Measurements from ENCODE around the gene FXYD5.

The FXYD5 gene

DNA sequence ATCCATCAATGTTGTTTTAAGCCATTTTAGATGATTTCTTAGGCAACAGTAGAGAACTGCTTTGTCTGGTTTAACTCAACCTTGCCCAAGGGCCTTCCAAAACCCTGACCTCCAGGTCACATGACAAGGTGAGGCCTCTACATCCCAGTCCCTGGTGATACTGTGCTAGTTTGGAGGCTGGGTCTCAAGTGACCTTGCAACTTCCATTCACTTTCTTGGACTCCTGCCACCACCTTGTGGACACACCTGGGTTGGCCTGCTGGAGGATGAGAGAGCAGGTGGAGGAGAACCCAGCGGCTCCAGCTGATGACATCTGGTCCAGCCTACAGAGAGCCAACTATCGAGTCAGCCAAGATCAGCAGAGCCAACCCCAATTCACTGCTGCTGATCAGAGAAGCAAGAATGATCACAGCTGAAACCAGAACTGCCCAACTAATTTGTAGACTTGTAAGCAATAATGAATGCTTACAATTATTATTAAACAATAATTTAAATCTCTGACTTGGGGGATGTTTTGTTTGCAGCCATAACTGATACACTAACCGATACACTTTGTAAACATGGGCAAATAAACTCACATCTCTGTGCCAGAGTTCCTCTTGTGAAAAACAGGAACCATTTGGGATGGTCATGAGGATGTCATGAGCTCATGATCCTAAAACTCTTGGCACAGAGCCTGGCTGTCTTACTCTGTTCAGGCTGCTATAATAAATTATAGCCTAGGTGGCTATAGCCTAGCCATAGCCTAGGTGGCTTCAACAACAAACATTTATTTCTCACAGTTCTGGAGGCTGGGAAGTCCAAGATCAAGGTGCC lies 62.5 kb downstream of the FXYD5 start:
- H3K36me3 ChIP-seq (replicated peaks; ENCODE audit: insufficient read depth, low read length), result no peaks in the 10 kb centered on the region
- no peak overlapping the region for H3K4me2 ChIP-seq (ENCODE audit: low read depth, low read length)
- H2AFZ ChIP-seq (ENCODE audit: low read length), result peak overlapping the region; percentile 52
- DNase-seq, result peak; percentile 84
- no peaks in the 10 kb centered on the region for H3K9me3 ChIP-seq (replicated peaks; ENCODE audit: insufficient read depth, low read length)
- no peaks in the 10 kb centered on the region for H3K9me2 ChIP-seq (replicated peaks; ENCODE audit: insufficient read depth, low read length)
- no peak overlapping the region for H3K9ac ChIP-seq (ENCODE audit: low read length)
- no peaks in the 10 kb centered on the region for H3K79me2 ChIP-seq (ENCODE audit: low read length)
- H3K27ac ChIP-seq (ENCODE audit: low read length), result peak overlapping the region; percentile 46; the same call in 1 of the 2 replicates
- H3K4me3 ChIP-seq (ENCODE audit: low read length), result no peak overlapping the region
- no peaks in the 10 kb centered on the region for H3K27me3 ChIP-seq (replicated peaks; ENCODE audit: insufficient read depth, low read length)
- no peaks in the 10 kb centered on the region for H4K20me1 ChIP-seq (ENCODE audit: insufficient read depth, low read length)
- H3F3A ChIP-seq (ENCODE audit: insufficient read depth, low read length), result peaks cover 19% of the 10 kb centered on the region; the same call in 1 of the 2 replicates
- H3K4me1 ChIP-seq (ENCODE audit: low read length), result peaks cover 37% of the 10 kb centered on the region
- TF ChIP-seq EZH2 (optimal IDR thresholded peaks at IDR 0.05; ENCODE audit: low read depth, low read length) (no peak), EZH2phosphoT487 (IDR thresholded peaks at IDR 0.05; ENCODE audit: low read length) (no peak)
- TF ChIP-seq, protein P1, sequence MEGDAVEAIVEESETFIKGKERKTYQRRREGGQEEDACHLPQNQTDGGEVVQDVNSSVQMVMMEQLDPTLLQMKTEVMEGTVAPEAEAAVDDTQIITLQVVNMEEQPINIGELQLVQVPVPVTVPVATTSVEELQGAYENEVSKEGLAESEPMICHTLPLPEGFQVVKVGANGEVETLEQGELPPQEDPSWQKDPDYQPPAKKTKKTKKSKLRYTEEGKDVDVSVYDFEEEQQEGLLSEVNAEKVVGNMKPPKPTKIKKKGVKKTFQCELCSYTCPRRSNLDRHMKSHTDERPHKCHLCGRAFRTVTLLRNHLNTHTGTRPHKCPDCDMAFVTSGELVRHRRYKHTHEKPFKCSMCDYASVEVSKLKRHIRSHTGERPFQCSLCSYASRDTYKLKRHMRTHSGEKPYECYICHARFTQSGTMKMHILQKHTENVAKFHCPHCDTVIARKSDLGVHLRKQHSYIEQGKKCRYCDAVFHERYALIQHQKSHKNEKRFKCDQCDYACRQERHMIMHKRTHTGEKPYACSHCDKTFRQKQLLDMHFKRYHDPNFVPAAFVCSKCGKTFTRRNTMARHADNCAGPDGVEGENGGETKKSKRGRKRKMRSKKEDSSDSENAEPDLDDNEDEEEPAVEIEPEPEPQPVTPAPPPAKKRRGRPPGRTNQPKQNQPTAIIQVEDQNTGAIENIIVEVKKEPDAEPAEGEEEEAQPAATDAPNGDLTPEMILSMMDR (IDR thresholded peaks at IDR 0.05; ENCODE audit: low read length), result peak; percentile 89

DNA sequence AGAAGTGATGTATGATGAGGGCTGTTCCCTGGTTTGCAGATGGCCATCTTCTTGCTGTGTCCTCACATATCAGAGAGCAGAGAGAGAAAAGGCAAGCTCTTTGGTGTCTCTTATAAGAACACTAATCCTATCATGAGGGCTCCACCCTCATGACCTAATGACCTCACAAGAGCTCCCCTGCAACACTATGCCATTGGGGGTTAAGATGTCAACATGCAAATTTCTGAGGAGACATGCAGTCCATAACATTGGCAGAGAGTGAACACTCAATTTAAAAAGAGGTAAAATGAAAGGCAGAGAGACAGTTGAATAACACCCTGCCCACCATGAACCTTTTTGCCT lies 63.1 kb downstream of the FXYD5 start:
- Histone ChIP-seq H4K20me1 (ENCODE audit: insufficient read depth, low read length) (no peaks in the 10 kb centered on the region), H3K79me2 (ENCODE audit: low read length) (no peaks in the 10 kb centered on the region), H3K4me2 (ENCODE audit: low read depth, low read length) (no peak overlapping the region), H3K9me3 (replicated peaks; ENCODE audit: insufficient read depth, low read length) (no peaks in the 10 kb centered on the region), H3K9me2 (replicated peaks; ENCODE audit: insufficient read depth, low read length) (no peaks in the 10 kb centered on the region), H3K4me3 (ENCODE audit: low read length) (no peak overlapping the region), H3K27ac (ENCODE audit: low read length) (no peak overlapping the region), H3K9ac (ENCODE audit: low read length) (no peak overlapping the region), H3K4me1 (ENCODE audit: low read length) (peaks cover 31% of the 10 kb centered on the region), H2AFZ (ENCODE audit: low read length) (no peak overlapping the region), H3K27me3 (replicated peaks; ENCODE audit: insufficient read depth, low read length) (no peaks in the 10 kb centered on the region), H3K36me3 (replicated peaks; ENCODE audit: insufficient read depth, low read length) (no peaks in the 10 kb centered on the region), H3F3A (ENCODE audit: insufficient read depth, low read length) (peaks cover 19% of the 10 kb centered on the region; the same call in 1 of the 2 replicates)
- no peak for DNase-seq
- TF ChIP-seq EZH2phosphoT487 (IDR thresholded peaks at IDR 0.05; ENCODE audit: low read length), result no peak

DNA sequence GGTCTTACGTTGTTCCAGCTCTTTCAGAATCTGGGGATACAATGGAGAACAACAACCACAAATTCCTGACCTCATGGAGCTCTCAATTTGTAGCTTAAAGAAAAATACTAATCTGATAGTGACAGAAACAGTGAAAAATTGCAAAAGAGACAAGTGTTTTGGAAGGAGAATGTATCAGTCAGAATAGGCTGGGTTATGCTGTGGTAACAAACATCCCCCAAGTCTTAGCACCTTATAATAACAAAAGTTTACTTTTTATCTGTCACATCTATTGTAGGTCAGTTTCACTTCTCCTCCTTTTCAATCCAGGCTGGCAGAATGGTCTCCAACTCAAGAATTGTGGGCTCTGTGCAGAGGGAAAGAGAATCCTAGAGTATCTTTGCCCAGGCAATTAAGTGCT lies 64.5 kb downstream of the FXYD5 start:
- H3F3A ChIP-seq (ENCODE audit: insufficient read depth, low read length), result peaks cover 12% of the 10 kb centered on the region; the same call in 1 of the 2 replicates
- TF ChIP-seq, protein P1 (IDR thresholded peaks at IDR 0.05; ENCODE audit: low read length), result no peak
- TF ChIP-seq EZH2phosphoT487 (IDR thresholded peaks at IDR 0.05; ENCODE audit: low read length) (no peak), EZH2 (optimal IDR thresholded peaks at IDR 0.05; ENCODE audit: low read depth, low read length) (no peak)
- H3K4me1 ChIP-seq (ENCODE audit: low read length), result peaks cover 20% of the 10 kb centered on the region
- H3K9me2 ChIP-seq (replicated peaks; ENCODE audit: insufficient read depth, low read length), result no peaks in the 10 kb centered on the region
- H3K4me3 ChIP-seq (ENCODE audit: low read length), result no peak overlapping the region
- H3K27ac ChIP-seq (ENCODE audit: low read length), result no peak overlapping the region
- no peaks in the 10 kb centered on the region for H3K27me3 ChIP-seq (replicated peaks; ENCODE audit: insufficient read depth, low read length)
- no peaks in the 10 kb centered on the region for H4K20me1 ChIP-seq (ENCODE audit: insufficient read depth, low read length)
- H3K9ac ChIP-seq (ENCODE audit: low read length), result no peak overlapping the region
- H2AFZ ChIP-seq (ENCODE audit: low read length), result no peak overlapping the region
- H3K9me3 ChIP-seq (replicated peaks; ENCODE audit: insufficient read depth, low read length), result no peaks in the 10 kb centered on the region
- no peaks in the 10 kb centered on the region for H3K36me3 ChIP-seq (replicated peaks; ENCODE audit: insufficient read depth, low read length)
- DNase-seq, result no peak
- H3K4me2 ChIP-seq (ENCODE audit: low read depth, low read length), result no peak overlapping the region
- H3K79me2 ChIP-seq (ENCODE audit: low read length), result no peaks in the 10 kb centered on the region

All from MM.1S (cell line).